ENCODE data around the gene GSDMA.

Gene GSDMA

DNA sequence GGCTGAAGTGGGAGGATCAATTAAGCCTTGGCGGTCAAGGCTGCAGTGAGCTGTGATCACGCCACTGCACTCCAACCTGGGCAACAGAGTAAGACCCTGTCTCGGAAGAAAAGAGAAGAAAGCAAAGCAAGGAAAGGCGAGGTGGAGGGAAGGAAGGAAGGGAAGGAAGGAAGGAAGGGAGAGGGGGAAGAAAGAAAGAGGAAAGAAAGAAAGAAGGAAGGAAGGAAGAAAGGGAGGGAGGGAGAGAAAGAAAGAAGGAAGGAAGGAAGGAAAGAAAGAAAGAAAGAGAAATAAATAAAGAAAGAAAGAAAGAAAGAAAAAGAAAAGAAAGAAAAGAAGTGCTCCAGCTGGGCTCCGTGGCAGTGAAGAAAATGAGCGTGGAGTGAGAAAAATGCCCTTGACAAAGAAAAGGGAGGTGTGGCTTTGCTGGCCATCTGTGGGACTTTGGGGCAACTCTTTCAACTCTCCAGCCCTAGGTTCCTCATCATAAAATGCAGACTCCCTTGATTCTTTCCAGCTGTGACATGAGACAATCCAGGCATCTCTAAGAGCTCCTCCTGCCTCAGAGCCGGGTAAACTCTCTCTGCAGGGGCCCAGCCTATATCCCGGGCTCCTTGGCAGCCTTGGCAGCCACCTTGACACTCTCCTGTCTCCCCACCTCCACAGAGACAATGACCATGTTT is 2.4 kb downstream of the GSDMA start:
- Histone ChIP-seq H3K9ac (ENCODE audit: low read length) (no peak overlapping the region), H2AFZ (ENCODE audit: low read depth, low read length) (no peak overlapping the region), H2AK5ac (ENCODE audit: low read length, severe bottlenecking) (no peak overlapping the region), H3K4me1 (ENCODE audit: control insufficient read depth, insufficient read depth, low read depth, low read length) (peaks cover 2% of the 10 kb centered on the region), H2BK12ac (ENCODE audit: low read length in 2 of 2) (no peak overlapping the region), H3K9me3 (ENCODE audit: control insufficient read depth, low read length) (no peaks in the 10 kb centered on the region), H4K91ac (ENCODE audit: low read length) (no peak overlapping the region), H4K8ac (ENCODE audit: low read length) (no peak overlapping the region), H3K18ac (ENCODE audit: low read depth in 1 of 2, low read length in 2 of 2) (no peak overlapping the region), H3K27ac (ENCODE audit: low read length, poor library complexity, severe bottlenecking) (no peak overlapping the region), H3K27me3 (ENCODE audit: control insufficient read depth in 1 of 2, insufficient read depth in 1 of 2, low read length in 2 of 2) (peaks cover 3 to 45% of the 10 kb centered on the region in 2 experiments), H3K79me1 (replicated peaks; ENCODE audit: low read length, poor library complexity, severe bottlenecking) (no peaks in the 10 kb centered on the region), H3K36me3 (ENCODE audit: control insufficient read depth in 1 of 2, insufficient read depth in 2 of 2, low read depth in 1 of 2, low read length in 2 of 2) (no peaks in the 10 kb centered on the region), H3K4me2 (ENCODE audit: low read length, poor library complexity, severe bottlenecking) (no peak overlapping the region), H3K4ac (ENCODE audit: low read depth in 1 of 2, low read length in 2 of 2) (no peak overlapping the region), H2BK15ac (ENCODE audit: low read depth, poor library complexity, severe bottlenecking) (no peak overlapping the region), H2BK5ac (ENCODE audit: low read depth, low read length, poor library complexity, severe bottlenecking) (no peak overlapping the region), H3K14ac (ENCODE audit: low read length in 2 of 2) (no peak overlapping the region), H3K23ac (ENCODE audit: low read length in 2 of 2) (no peak overlapping the region), H2BK120ac (ENCODE audit: low read depth, low read length) (no peak overlapping the region), H3K4me3 (ENCODE audit: insufficient read depth in 1 of 2, low read depth in 1 of 2, low read length in 2 of 2) (no peak overlapping the region)
- DNase-seq = no peak
- WGBS = 64% methylated on average over 8 of the region's 8 CpGs

DNA sequence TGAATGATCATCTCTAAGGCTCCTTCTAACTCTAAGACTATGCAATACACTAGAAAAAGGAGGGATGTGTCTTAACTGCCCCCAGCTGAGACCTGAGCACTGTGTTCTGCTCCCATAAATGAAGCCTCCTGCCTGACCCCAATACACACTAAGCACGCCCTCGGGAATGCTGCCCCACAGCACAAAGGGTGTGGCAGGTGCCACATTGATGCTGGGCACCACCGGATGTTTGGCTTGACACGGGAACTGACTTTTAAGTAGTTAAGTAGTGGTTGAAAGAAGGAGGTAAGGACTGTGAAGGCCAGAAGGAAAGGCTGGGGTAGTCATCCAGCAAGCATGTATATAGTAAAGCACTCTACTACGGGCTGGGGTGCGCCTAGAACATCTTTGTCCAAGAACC is 4.0 kb downstream of the GSDMA start:
- Histone ChIP-seq H2BK5ac (ENCODE audit: low read depth, low read length, poor library complexity, severe bottlenecking) (no peak overlapping the region), H3K27me3 (ENCODE audit: control insufficient read depth in 1 of 2, insufficient read depth in 1 of 2, low read length in 2 of 2) (peaks cover 7 to 61% of the 10 kb centered on the region in 2 experiments), H3K4ac (ENCODE audit: low read depth in 1 of 2, low read length in 2 of 2) (no peak overlapping the region), H4K8ac (ENCODE audit: low read length) (no peak overlapping the region), H3K4me2 (ENCODE audit: low read length, poor library complexity, severe bottlenecking) (no peak overlapping the region), H3K4me3 (ENCODE audit: insufficient read depth in 1 of 2, low read depth in 1 of 2, low read length in 2 of 2) (no peak overlapping the region), H3K27ac (ENCODE audit: low read length, poor library complexity, severe bottlenecking) (no peak overlapping the region), H3K23ac (ENCODE audit: low read length in 2 of 2) (no peak overlapping the region), H3K9me3 (ENCODE audit: control insufficient read depth, low read length) (no peaks in the 10 kb centered on the region), H3K36me3 (ENCODE audit: control insufficient read depth in 1 of 2, insufficient read depth in 2 of 2, low read depth in 1 of 2, low read length in 2 of 2) (no peaks in the 10 kb centered on the region), H2BK120ac (ENCODE audit: low read depth, low read length) (no peak overlapping the region), H3K4me1 (ENCODE audit: control insufficient read depth, insufficient read depth, low read depth, low read length) (peaks cover 2% of the 10 kb centered on the region), H2BK12ac (ENCODE audit: low read length in 2 of 2) (no peak overlapping the region), H3K79me1 (replicated peaks; ENCODE audit: low read length, poor library complexity, severe bottlenecking) (no peaks in the 10 kb centered on the region), H2BK15ac (ENCODE audit: low read depth, poor library complexity, severe bottlenecking) (no peak overlapping the region), H2AFZ (ENCODE audit: low read depth, low read length) (no peak overlapping the region), H2AK5ac (ENCODE audit: low read length, severe bottlenecking) (no peak overlapping the region), H3K9ac (ENCODE audit: low read length) (no peak overlapping the region), H3K18ac (ENCODE audit: low read depth in 1 of 2, low read length in 2 of 2) (no peak overlapping the region), H3K14ac (ENCODE audit: low read length in 2 of 2) (no peak overlapping the region), H4K91ac (ENCODE audit: low read length) (no peak overlapping the region)
- WGBS = 91% methylated on average over 6 of the region's 6 CpGs
- DNase-seq = no peak

DNA sequence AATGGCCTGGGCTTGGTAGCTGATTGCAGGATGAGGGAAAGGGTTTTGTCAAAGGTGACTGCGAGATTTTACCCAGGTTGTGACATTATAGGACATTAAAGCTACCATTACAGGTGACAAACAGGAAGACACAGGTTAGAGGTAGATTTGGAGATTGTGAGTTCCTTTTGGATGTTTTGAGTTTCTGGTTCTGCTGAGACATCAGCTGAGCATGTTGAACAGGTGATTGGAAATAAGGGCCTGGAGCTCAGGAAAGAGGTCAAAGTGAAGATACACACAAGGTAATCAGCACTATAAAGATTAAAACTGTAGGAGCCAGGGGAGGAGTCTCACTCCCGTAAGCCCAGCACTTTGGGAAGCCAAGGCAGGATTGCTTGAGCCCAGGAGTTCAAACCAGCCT is 6.0 kb downstream of the GSDMA start:
- H3K27me3 ChIP-seq (ENCODE audit: control insufficient read depth in 1 of 2, insufficient read depth in 1 of 2, low read length in 2 of 2) = peaks cover 7 to 61% of the 10 kb centered on the region in 2 experiments
- WGBS = 74% methylated on average over 2 of the region's 2 CpGs

DNA sequence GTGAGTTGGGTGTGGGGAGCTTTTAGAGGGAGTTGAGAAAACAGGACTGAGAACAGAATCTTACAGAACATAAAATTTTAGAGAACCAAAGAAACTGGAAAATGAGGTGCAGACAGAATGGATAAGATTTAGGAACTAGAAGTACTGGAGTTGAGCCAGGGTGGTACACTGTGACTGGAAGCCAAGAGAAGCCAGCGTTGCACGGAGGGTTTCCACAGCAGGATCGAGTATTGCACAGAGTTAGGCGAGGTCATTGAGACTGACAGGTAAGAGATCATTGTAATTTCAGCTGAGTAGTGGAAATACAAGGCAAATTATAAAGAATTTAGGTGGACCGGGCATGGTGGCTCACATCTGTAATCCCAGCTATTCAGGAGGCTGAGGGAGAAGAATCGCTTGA is 6.6 kb downstream of the GSDMA start:
- H3K9me3 ChIP-seq (ENCODE audit: control insufficient read depth, low read length) = no peaks in the 10 kb centered on the region
- 88% methylated on average over 6 of the region's 6 CpGs for WGBS

More for the DNA sequence above, 6.0 kb downstream of the GSDMA start:
- H4K91ac ChIP-seq (ENCODE audit: low read length) = no peak overlapping the region
- H3K9ac ChIP-seq (ENCODE audit: low read length) = no peak overlapping the region
- no peaks in the 10 kb centered on the region for H3K79me1 ChIP-seq (replicated peaks; ENCODE audit: low read length, poor library complexity, severe bottlenecking)
- no peak overlapping the region for H3K4ac ChIP-seq (ENCODE audit: low read depth in 1 of 2, low read length in 2 of 2)
- no peak overlapping the region for H3K4me2 ChIP-seq (ENCODE audit: low read length, poor library complexity, severe bottlenecking)
- no peak overlapping the region for H2AK5ac ChIP-seq (ENCODE audit: low read length, severe bottlenecking)
- H3K14ac ChIP-seq (ENCODE audit: low read length in 2 of 2) = no peak overlapping the region
- peaks cover 1% of the 10 kb centered on the region for H3K4me1 ChIP-seq (ENCODE audit: control insufficient read depth, insufficient read depth, low read depth, low read length)
- no peak overlapping the region for H2BK12ac ChIP-seq (ENCODE audit: low read length in 2 of 2)
- no peak overlapping the region for H2BK15ac ChIP-seq (ENCODE audit: low read depth, poor library complexity, severe bottlenecking)
- no peaks in the 10 kb centered on the region for H3K36me3 ChIP-seq (ENCODE audit: control insufficient read depth in 1 of 2, insufficient read depth in 2 of 2, low read depth in 1 of 2, low read length in 2 of 2)
- no peak for DNase-seq
- H3K9me3 ChIP-seq (ENCODE audit: control insufficient read depth, low read length) = no peaks in the 10 kb centered on the region
- no peak overlapping the region for H4K8ac ChIP-seq (ENCODE audit: low read length)
- no peak overlapping the region for H3K18ac ChIP-seq (ENCODE audit: low read depth in 1 of 2, low read length in 2 of 2)
- H3K23ac ChIP-seq (ENCODE audit: low read length in 2 of 2) = no peak overlapping the region
- H3K4me3 ChIP-seq (ENCODE audit: insufficient read depth in 1 of 2, low read depth in 1 of 2, low read length in 2 of 2) = no peak overlapping the region
- no peak overlapping the region for H2AFZ ChIP-seq (ENCODE audit: low read depth, low read length)
- no peak overlapping the region for H2BK5ac ChIP-seq (ENCODE audit: low read depth, low read length, poor library complexity, severe bottlenecking)
- H3K27ac ChIP-seq (ENCODE audit: low read length, poor library complexity, severe bottlenecking) = no peak overlapping the region
- H2BK120ac ChIP-seq (ENCODE audit: low read depth, low read length) = no peak overlapping the region

More for the DNA sequence above, 6.6 kb downstream of the GSDMA start:
- Histone ChIP-seq H2BK12ac (ENCODE audit: low read length in 2 of 2) (no peak overlapping the region), H3K79me1 (replicated peaks; ENCODE audit: low read length, poor library complexity, severe bottlenecking) (no peaks in the 10 kb centered on the region), H3K18ac (ENCODE audit: low read depth in 1 of 2, low read length in 2 of 2) (no peak overlapping the region), H4K91ac (ENCODE audit: low read length) (no peak overlapping the region), H2BK5ac (ENCODE audit: low read depth, low read length, poor library complexity, severe bottlenecking) (no peak overlapping the region), H3K27me3 (ENCODE audit: control insufficient read depth in 1 of 2, insufficient read depth in 1 of 2, low read length in 2 of 2) (peaks cover 6 to 64% of the 10 kb centered on the region in 2 experiments), H3K36me3 (ENCODE audit: control insufficient read depth in 1 of 2, insufficient read depth in 2 of 2, low read depth in 1 of 2, low read length in 2 of 2) (no peaks in the 10 kb centered on the region), H4K8ac (ENCODE audit: low read length) (no peak overlapping the region), H3K14ac (ENCODE audit: low read length in 2 of 2) (no peak overlapping the region), H3K27ac (ENCODE audit: low read length, poor library complexity, severe bottlenecking) (no peak overlapping the region), H3K4me3 (ENCODE audit: insufficient read depth in 1 of 2, low read depth in 1 of 2, low read length in 2 of 2) (no peak overlapping the region), H2BK15ac (ENCODE audit: low read depth, poor library complexity, severe bottlenecking) (no peak overlapping the region), H3K4ac (ENCODE audit: low read depth in 1 of 2, low read length in 2 of 2) (no peak overlapping the region), H3K9ac (ENCODE audit: low read length) (no peak overlapping the region), H2AFZ (ENCODE audit: low read depth, low read length) (no peak overlapping the region), H3K4me1 (ENCODE audit: control insufficient read depth, insufficient read depth, low read depth, low read length) (no peaks in the 10 kb centered on the region), H3K23ac (ENCODE audit: low read length in 2 of 2) (no peak overlapping the region), H3K4me2 (ENCODE audit: low read length, poor library complexity, severe bottlenecking) (no peak overlapping the region), H2AK5ac (ENCODE audit: low read length, severe bottlenecking) (no peak overlapping the region), H2BK120ac (ENCODE audit: low read depth, low read length) (no peak overlapping the region)
- DNase-seq = no peak
